ENCODE data around the gene TMEM38A.
"Not testable (repeated sequence)": the region's sequence is repeated elsewhere in the genome, so short reads cannot be mapped to it uniquely, and the experiment has no call there.

Gene TMEM38A

DNA sequence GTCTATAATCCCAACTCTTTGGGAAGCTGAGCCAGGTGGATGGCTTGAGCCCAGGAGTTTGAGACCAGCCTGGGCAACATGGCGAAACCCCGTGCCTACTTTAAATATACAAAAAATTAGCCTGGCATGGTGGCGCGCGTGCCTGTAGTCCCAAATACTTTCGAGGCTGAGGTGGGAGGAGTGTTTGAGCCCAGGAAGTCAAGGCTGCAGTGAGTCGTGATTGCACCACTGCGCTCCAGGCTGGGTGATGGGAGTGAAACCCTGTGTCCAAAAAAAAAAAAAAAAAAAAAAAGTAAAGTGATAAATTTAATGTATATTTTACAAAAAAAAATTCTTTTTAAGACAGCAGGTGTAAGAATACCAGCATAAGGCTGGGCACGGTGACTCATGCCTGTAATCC, 17.6 kb downstream of the TMEM38A start:
- no peak for DNase-seq

DNA sequence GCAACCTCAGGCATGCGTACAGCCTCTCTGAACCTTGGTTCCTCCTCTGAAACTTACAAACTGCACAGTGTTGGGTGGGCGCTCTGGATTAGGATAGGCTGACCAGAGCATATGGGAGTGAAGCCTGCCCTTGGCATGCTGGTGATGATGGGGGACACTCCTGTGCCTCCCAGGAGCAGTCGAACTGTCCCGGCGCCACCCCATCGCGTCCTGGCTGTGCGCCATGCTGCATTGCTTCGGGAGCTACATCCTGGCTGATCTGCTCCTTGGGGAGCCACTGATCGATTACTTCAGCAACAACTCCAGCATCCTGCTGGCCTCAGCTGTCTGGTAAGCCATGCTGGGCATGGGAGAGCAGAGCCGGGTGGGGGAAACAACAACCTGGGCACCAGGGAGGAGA, 18.9 kb downstream of the TMEM38A start:
- DNase-seq: no peak

- no peak for DNase-seq
Measured at GRCh38 chr19:16682539-16682938, 21.6 kb downstream of the TMEM38A start.

DNA sequence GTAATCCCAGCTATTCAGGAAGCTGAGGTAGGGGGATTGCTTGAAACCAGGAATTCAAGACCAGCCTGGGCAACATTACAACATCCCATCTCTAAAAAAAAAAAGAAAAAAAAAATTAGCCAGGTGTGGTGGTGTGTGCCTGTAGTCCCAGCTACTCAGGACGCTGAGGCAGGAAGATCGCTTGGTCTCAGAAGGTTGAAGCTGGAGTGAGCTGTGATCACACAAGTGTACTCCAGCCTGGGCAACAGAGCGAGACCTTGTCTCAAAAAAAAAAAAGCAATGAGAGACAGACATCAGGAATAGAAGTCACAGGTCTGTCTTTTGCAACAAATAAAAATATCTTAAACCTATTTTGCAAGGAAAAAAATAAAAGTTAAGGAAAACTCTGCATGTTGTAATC, 23.3 kb downstream of the TMEM38A start:
- DNase-seq: no peak

- no peak for DNase-seq
Measured at GRCh38 chr19:16688084-16688483, 27.1 kb downstream of the TMEM38A start.

- no peak for DNase-seq
Measured at GRCh38 chr19:16698914-16699313, 38.0 kb downstream of the TMEM38A start.

DNA sequence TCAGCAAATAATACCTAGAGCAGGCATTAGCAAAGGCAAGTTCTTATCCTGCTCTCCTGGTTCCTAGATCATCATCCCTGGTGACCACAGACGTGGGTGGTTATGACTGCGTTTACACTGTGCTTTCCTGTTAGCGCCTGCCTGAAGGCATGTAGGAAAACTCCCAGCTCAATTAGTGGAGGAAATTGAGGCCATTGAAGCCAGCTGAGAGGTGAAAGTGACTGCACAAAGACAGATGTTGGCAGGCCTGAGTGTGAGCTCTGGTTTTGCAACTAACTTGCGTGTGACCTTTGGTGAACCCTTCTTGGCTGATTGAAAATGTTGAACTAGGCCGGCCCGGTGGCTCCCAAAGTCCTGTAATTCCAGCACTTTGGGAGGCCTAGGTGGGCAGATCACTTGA, 41.2 kb downstream of the TMEM38A start:
- DNase-seq: no peak

DNA sequence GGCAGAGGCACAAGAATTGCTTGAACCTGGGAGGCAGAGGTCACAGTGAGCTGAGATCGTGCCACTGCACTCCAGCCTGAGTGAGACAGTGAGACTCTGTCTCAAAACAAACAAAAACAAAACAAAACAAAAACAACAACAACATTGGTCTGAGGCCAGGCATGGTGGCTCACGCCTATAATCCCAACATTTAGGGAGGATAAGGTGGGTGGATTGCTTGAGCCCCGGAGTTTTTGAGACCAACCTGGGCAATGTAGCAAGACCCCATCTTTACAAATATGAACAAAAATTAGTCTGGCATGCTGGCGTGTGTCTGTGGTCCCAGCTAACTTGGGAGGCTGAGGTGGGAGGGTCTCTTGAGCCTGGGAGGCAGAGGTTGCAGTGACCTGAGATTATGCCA, 42.7 kb downstream of the TMEM38A start:
- no peak for DNase-seq

GRCh38 chr19:16710870-16711269, 49.9 kb downstream of the TMEM38A start:
- DNase-seq: not testable (repeated sequence)

DNA sequence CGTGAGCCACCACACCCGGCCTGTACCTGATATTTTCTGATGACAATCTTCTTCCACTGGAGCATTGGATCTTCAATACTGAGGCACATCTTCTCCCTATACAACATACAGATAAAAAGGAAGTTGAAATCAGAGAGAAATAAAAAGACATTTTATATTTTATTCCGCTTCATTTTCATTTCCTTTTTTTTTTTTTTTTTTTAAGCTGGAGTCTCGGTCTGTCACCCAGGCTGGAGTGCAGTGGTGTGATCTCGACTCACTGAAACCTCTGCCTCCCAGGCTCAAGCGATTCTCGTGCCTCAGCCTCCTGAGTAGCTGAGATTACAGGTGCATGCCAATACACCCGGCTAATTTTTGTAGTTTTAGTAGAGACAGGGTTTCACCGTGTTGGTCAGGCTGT, 51.4 kb downstream of the TMEM38A start:
- not testable (repeated sequence) for DNase-seq

- DNase-seq: peak; percentile 57 to 58
Measured at GRCh38 chr19:16714702-16715287, 53.9 kb downstream of the TMEM38A start.

DNA sequence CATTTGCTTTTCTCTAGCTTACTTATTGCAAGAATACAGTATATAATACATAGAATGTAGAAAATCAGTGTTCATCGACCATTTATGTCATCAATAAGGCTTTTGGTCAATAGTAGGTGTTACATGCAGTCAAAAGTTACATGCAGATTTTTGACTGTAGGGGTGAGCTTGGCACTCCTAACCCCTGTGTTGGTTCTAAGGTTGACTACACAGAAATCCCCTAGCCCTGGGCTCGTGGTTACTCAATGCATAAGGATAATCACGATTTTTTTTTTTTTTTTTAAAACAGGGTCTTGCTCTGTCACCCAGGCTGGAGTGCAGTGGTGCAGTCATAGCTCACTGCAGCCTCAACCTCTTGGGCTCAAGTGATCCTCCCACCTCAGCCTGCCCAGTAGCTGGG, 54.7 kb downstream of the TMEM38A start:
- no peak for DNase-seq

DNA sequence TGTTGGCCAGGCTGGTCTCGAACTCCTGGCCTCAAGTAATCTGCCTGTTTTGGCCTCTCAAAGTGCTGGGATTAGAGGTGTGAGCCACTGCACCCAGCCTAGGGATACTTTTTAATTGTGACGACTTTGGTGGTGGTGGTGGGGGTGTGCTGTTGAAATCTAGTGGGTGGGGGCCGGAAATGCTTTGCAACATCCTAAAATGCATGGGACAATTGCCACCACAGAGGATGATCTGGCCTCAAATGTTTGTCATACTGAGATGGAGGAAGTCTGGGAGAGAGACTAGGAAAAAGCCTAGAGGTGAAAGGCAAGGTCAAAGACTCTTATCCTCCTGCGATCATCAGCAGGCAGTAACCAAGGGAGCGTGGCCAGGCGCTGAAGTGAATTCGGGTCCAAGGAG, 60.1 kb downstream of the TMEM38A start:
- DNase-seq: no peak

DNA sequence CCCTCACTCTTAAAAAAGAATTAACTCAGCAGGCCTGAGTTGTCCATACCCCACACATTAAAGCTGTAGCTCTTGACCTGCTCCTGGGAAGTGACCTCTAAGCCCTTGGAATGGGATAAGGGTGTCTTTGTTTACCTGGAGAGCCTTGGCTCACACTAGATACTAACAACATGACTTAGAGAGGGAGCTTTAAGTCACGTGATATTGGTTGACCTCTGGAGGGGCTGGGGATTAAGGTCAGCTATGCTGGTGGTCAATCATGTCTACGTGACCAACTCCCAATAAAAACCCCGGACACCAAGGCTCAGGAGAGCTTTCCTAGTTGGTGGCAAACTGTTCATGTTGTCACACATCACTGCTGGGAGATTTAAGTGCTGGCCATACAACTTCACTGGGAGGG, 61.7 kb downstream of the TMEM38A start:
- DNase-seq: no peak

GRCh38 chr19:16726916-16727315, 66.0 kb downstream of the TMEM38A start:
- DNase-seq: no peak

- DNase-seq: not testable (repeated sequence)
Measured at GRCh38 chr19:16735650-16736266, 74.8 kb downstream of the TMEM38A start.

- peak in 1 of 2 experiments; percentile 38 for DNase-seq
Measured at GRCh38 chr19:16736709-16737108, 75.8 kb downstream of the TMEM38A start.

GRCh38 chr19:16737911-16738310, 77.0 kb downstream of the TMEM38A start:
- DNase-seq: peak in 1 of 2 experiments; percentile 65

- DNase-seq: no peak
Measured at GRCh38 chr19:16739546-16739945, 78.6 kb downstream of the TMEM38A start.

All from NCI-H446 (cell line).